ENCODE measurements around the gene SENP5.

GRCh38 chr3:196915375-196915774 is 47.7 kb downstream of the SENP5 start:
- TF ChIP-seq CTCF (IDR thresholded peaks at IDR 0.05) (no peak), EZH2 (IDR thresholded peaks at IDR 0.05) (no peak), EZH2phosphoT487 (IDR thresholded peaks at IDR 0.05) (no peak)
